ENCODE data around the gene PPP2R1A.

PPP2R1A gene

GRCh38 chr19:52269338-52270261 is 79.7 kb downstream of the PPP2R1A start, which contains the start of gene ZNF766:
Gene ZNF766, plus strand, starts transcription at chr19:52269587. Its CDS starts 27 bp downstream, at chr19:52269614.
- no peak for TF ChIP-seq CTCF (IDR thresholded peaks at IDR 0.05; ENCODE audit: borderline replicate concordance, control extremely low read depth, extremely low read depth, insufficient read depth, missing control alignments)
- in situ Hi-C loops (cut with MboI; ENCODE audit: low sequenced_read_pairs, unreplicated experiment) = no loop called here
- peak; percentile 97 for DNase-seq (ENCODE audit: low spot score)

DNA sequence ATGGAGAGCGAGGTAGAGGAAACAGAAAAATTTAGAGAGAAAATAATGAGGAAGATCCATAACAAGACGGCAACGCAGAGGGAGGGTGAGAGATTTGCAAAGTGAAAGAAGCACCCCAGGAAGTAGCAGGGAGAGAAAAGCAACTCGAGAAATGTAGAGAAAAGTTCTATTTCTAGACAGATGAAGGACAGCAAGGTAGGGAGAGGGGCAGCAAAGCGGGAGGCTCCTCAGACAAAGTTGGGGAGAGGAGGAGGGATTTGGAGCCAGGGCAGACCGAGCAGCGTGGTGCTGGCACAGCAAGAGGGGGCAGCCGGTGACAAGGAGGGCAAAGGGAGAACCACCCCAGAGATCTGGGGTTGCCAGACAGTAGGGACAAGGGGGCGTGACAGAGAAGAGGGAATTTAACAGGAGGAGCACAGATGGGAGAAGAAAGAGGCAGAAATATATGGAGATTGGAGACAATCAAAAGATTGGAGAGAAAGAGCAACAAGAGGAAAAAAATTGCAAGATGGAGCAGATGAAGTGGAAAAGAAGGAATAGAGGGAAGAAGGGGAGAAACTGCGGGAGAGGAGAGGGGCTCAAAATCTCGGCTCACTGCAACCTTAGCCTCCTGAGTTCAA is 80.5 kb downstream of the PPP2R1A start:
- peak; percentile 39 for DNase-seq (ENCODE audit: low spot score)
- TF ChIP-seq CTCF (IDR thresholded peaks at IDR 0.05; ENCODE audit: borderline replicate concordance, control extremely low read depth, extremely low read depth, insufficient read depth, missing control alignments) = no peak

GRCh38 chr19:52273301-52273700 is 83.4 kb downstream of the PPP2R1A start:
- DNase-seq (ENCODE audit: low spot score) = no peak
- TF ChIP-seq CTCF (IDR thresholded peaks at IDR 0.05; ENCODE audit: borderline replicate concordance, control extremely low read depth, extremely low read depth, insufficient read depth, missing control alignments) = no peak
- in situ Hi-C loops (cut with MboI; ENCODE audit: low sequenced_read_pairs, unreplicated experiment) = no loop called here

More for the DNA sequence above, 80.5 kb downstream of the PPP2R1A start:
- in situ Hi-C loops (cut with MboI; ENCODE audit: low sequenced_read_pairs, unreplicated experiment) = no loop called here

DNA sequence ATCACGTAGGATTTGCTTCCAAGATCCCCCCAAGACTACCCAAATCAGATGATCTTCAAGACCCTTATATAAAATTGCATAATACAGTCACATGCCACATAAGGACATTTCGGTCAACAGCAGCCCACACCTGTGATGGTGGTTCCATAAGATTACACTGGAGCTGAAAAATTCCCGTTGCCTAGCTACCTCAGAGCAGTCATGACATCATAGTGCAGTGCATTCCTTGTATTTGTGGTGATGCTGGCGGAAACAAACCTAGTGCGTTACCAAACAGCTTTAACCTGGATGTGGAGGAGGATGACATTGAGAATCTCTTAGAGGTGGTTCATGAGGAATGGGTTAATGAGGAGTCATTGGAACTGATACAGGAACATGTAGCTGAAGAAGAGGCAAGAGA is 84.3 kb downstream of the PPP2R1A start:
- DNase-seq (ENCODE audit: low spot score) = no peak
- no peak for TF ChIP-seq CTCF (IDR thresholded peaks at IDR 0.05; ENCODE audit: borderline replicate concordance, control extremely low read depth, extremely low read depth, insufficient read depth, missing control alignments)
- in situ Hi-C loops (cut with MboI; ENCODE audit: low sequenced_read_pairs, unreplicated experiment) = no loop called here

DNA sequence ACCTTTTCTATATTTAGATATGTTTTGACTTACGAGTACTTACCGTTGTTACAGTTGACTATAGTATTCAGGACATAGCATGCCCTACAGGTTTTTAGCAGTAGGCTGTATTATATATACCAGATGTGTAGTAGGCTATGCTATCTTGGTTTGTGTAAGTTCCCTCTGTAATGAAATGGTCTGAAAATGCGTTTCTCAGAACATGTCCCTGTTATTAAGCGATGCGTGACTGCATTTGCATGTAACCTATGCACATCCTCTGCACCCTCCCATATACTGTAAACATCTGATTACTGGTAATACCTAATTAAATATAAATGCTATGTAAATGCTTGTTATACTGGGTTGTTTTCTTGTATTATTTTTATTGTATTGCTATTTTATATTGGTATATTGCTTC is 86.1 kb downstream of the PPP2R1A start:
- in situ Hi-C loops (cut with MboI; ENCODE audit: low sequenced_read_pairs, unreplicated experiment) = no loop called here
- no peak for DNase-seq (ENCODE audit: low spot score)
- no peak for TF ChIP-seq CTCF (IDR thresholded peaks at IDR 0.05; ENCODE audit: borderline replicate concordance, control extremely low read depth, extremely low read depth, insufficient read depth, missing control alignments)

DNA sequence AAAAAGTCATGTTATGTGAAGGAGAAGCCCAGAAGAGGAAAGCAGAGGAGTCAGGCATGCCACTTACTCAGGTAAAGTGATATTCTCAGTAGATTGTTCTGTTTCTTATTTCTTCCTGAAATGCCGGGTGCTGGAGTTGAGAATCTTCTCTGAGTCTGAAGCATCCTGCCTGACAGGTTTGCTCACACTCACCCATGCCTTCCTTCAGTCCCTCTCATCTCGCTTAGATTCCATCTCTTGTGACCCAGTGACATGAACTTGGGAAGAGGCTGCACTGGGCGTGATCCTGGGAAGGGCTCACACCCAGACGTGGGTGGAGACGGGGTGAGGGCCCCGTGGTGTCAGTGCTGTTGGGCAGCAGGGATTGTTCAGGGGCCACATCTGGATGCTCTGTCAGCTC is 87.6 kb downstream of the PPP2R1A start:
- in situ Hi-C loops (cut with MboI; ENCODE audit: low sequenced_read_pairs, unreplicated experiment) = no loop called here
- no peak for DNase-seq (ENCODE audit: low spot score)
- TF ChIP-seq CTCF (IDR thresholded peaks at IDR 0.05; ENCODE audit: borderline replicate concordance, control extremely low read depth, extremely low read depth, insufficient read depth, missing control alignments) = no peak

Data from GM13976 (cell line).